Measurements from ENCODE around the gene C2CD2. TPM values are rescaled to one million over a fixed set of nuclear protein-coding genes. Genes with fewer than 3 reads are reported as not detected.

The C2CD2 gene
- total and polyA plus RNA-seq, 2 of the 8 experiments (the other 6 are each of a cell fraction or from before 2014, with no cell fraction given), result 10.4 to 13.0 TPM

GRCh38 chr21:41907496-41908258 lies 46.1 kb downstream of the C2CD2 start (continued):
- no peak for TF ChIP-seq SUZ12 (IDR thresholded peaks at IDR 0.05; ENCODE audit: low read length)
- no peak for TF ChIP-seq GABPA (IDR thresholded peaks at IDR 0.05; ENCODE audit: borderline replicate concordance, insufficient read depth, low read length)
- TF ChIP-seq TAF1 (IDR thresholded peaks at IDR 0.05; ENCODE audit: low read depth, low read length), result no peak
- TF ChIP-seq EP300 (IDR thresholded peaks at IDR 0.05; ENCODE audit: borderline replicate concordance in 1 of 2, low read depth in 2 of 2, low read length in 2 of 2), result no peak
